Vagina (tissue), 2 donors: Measurements from ENCODE around the gene GSTM5.

Experiments used
- CTCF ChIP-seq, 3 experiments: fragments of 450-650 bp in 2 of 3; fragments of 200-600 bp in 1 of 3; sonication (generic) in 1 of 3; IDR thresholded peaks; one replicate each; pipeline ENCODE4 v1.5.1; 2017 to 2019; ENCODE audit warnings: antibody characterized with exemption in 3 of 3, mild to moderate bottlenecking in 2 of 3, moderate library complexity in 2 of 3
- POLR2A ChIP-seq, 2 donors: fragments of 450-650 bp; IDR thresholded peaks; one replicate each; pipeline ENCODE4 v1.6.1; 2017; ENCODE audit warnings: antibody characterized with exemption in 2 of 2, mild to moderate bottlenecking in 2 of 2, moderate library complexity in 2 of 2

- TF ChIP-seq CTCF (IDR thresholded peaks at IDR 0.05) (no peak), POLR2A (IDR thresholded peaks at IDR 0.05) (no peak)
Observed at GRCh38 chr1:109756848-109757521, 44.9 kb downstream of the GSTM5 start.
